Measurements from ENCODE around the gene SMAD2. TPM values are rescaled to one million over a fixed set of nuclear protein-coding genes. Genes with fewer than 3 reads are reported as not detected.
"Not testable (repeated sequence)": the region's sequence is repeated elsewhere in the genome, so short reads cannot be mapped to it uniquely, and the experiment has no call there.

Gene SMAD2
- total RNA-seq, 2 donors from 2014 or later: 60.0 to 101 TPM

GRCh38 chr18:47832348-47832747 is 98.1 kb downstream of the SMAD2 start:
- H3K27me3 ChIP-seq (replicated peaks; ENCODE audit: insufficient read depth): no peaks in the 10 kb centered on the region
- H3K4me3 ChIP-seq: no peak overlapping the region
- H3K9me3 ChIP-seq: no peaks in the 10 kb centered on the region
- no peak for DNase-seq (ENCODE audit: low spot score)
- no peak overlapping the region for H3K27ac ChIP-seq
- no peaks in the 10 kb centered on the region for H3K36me3 ChIP-seq
- ATAC-seq (ENCODE audit: insufficient number of reproducible peaks, low FRiP score, low read depth): no peak
- peaks cover 0 to 3% of the 10 kb centered on the region in 2 donors for H3K4me1 ChIP-seq (ENCODE audit: control insufficient read depth in 1 of 2, low read depth in 2 of 2)
- no peak for TF ChIP-seq CTCF (IDR thresholded peaks at IDR 0.05)

- H3K27ac ChIP-seq: no peak overlapping the region
- H3K27me3 ChIP-seq (replicated peaks; ENCODE audit: insufficient read depth): no peaks in the 10 kb centered on the region
- H3K4me1 ChIP-seq (ENCODE audit: control insufficient read depth in 1 of 2, low read depth in 2 of 2): peaks cover 0 to 3% of the 10 kb centered on the region in 2 donors
- DNase-seq (ENCODE audit: low spot score) (no peak), ATAC-seq (ENCODE audit: insufficient number of reproducible peaks, low FRiP score, low read depth) (no peak)
- no peak overlapping the region for H3K4me3 ChIP-seq
- TF ChIP-seq CTCF (IDR thresholded peaks at IDR 0.05): no peak
- no peaks in the 10 kb centered on the region for H3K36me3 ChIP-seq
- no peaks in the 10 kb centered on the region for H3K9me3 ChIP-seq
Measured at GRCh38 chr18:47831351-47831750, 99.1 kb downstream of the SMAD2 start.

- DNase-seq (ENCODE audit: low spot score) (no peak), ATAC-seq (ENCODE audit: insufficient number of reproducible peaks, low FRiP score, low read depth) (no peak)
- Histone ChIP-seq H3K4me3 (no peak overlapping the region), H3K27ac (no peak overlapping the region), H3K27me3 (replicated peaks; ENCODE audit: insufficient read depth) (no peaks in the 10 kb centered on the region), H3K4me1 (ENCODE audit: control insufficient read depth in 1 of 2, low read depth in 2 of 2) (peaks cover 0 to 3% of the 10 kb centered on the region in 2 donors), H3K36me3 (no peaks in the 10 kb centered on the region), H3K9me3 (no peaks in the 10 kb centered on the region)
- no peak for TF ChIP-seq CTCF (IDR thresholded peaks at IDR 0.05)
Measured at GRCh38 chr18:47830772-47831171, 99.7 kb downstream of the SMAD2 start.

GRCh38 chr18:47829831-47830230 is 100.6 kb downstream of the SMAD2 start:
- no peak for ATAC-seq (ENCODE audit: insufficient number of reproducible peaks, low FRiP score, low read depth)
- no peak for DNase-seq (ENCODE audit: low spot score)

GRCh38 chr18:47828031-47828430 is 102.4 kb downstream of the SMAD2 start:
- ATAC-seq (ENCODE audit: insufficient number of reproducible peaks, low FRiP score, low read depth); H3K27ac ChIP-seq; H3K4me3 ChIP-seq: not testable (repeated sequence)

More at GRCh38 chr18:47829831-47830230, 100.6 kb downstream of the SMAD2 start:
- H3K36me3 ChIP-seq: no peaks in the 10 kb centered on the region
- H3K9me3 ChIP-seq: no peaks in the 10 kb centered on the region
- H3K27ac ChIP-seq: no peak overlapping the region
- H3K4me1 ChIP-seq (ENCODE audit: control insufficient read depth in 1 of 2, low read depth in 2 of 2): peaks cover 0 to 3% of the 10 kb centered on the region in 2 donors
- no peak for TF ChIP-seq CTCF (IDR thresholded peaks at IDR 0.05)
- H3K27me3 ChIP-seq (replicated peaks; ENCODE audit: insufficient read depth): no peaks in the 10 kb centered on the region
- H3K4me3 ChIP-seq: no peak overlapping the region

More at GRCh38 chr18:47828031-47828430, 102.4 kb downstream of the SMAD2 start:
- H3K36me3 ChIP-seq; H3K4me1 ChIP-seq (ENCODE audit: control insufficient read depth in 1 of 2, low read depth in 2 of 2); H3K9me3 ChIP-seq; H3K27me3 ChIP-seq (replicated peaks; ENCODE audit: insufficient read depth); DNase-seq (ENCODE audit: low spot score): not testable (repeated sequence)

Measured in thoracic aorta (tissue), 2 donors.